ENCODE measurements around the gene CAPZA2. TPM values are rescaled to one million over a fixed set of nuclear protein-coding genes. Genes with fewer than 3 reads are reported as not detected.
"Not testable (repeated sequence)": the region's sequence is repeated elsewhere in the genome, so short reads cannot be mapped to it uniquely, and the experiment has no call there.

The CAPZA2 gene
- total RNA-seq, 6 experiments from 2014 or later, result 216 to 311 (median 275) TPM

DNA sequence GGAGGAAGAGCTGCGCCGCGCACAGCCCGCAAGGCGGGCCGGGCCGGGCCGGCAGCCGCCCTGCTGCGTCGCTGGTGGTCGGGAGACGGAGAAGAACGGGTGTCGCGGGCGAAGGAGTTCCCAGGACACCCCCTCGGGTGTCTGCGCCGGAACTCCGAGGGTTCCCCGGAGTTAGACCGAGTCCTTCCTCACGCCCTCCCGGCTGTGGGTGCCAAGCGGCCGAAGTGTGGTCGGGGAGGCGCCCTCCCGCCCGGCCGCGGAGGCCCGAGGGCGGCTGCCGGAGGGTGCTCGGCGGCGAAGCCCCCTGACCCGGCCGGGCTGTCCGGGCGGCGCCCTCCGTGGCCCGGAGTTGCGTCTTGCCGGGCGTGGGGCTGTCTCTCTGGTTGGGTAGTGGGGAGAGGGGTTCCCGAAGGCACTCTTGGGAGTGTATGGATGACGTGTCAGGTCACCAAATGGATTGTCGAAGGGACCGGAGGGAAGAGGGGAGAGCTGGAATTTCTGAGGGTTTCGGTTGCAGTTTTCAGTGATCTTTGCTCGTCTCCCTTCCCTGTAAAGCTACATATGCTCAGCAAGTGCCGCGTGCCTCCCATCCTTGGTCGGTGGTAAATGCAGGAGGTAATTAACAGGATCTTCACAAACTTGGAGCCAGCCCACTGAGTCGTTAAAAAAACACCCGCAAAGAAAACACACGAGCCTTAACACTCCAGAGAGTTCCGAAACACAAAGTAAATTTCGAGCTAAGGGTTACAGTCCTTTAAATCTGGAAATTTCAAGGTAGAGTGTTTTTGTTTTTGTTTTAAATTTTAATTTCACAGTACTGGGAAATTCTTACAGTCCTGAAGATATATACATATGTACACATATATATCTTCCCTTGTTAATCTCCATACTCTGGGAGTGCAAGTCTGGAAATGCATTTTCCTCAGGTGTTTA, 91.8 kb downstream of the CAPZA2 start:
- no peak for TF ChIP-seq CTCF (IDR thresholded peaks at IDR 0.05)

DNA sequence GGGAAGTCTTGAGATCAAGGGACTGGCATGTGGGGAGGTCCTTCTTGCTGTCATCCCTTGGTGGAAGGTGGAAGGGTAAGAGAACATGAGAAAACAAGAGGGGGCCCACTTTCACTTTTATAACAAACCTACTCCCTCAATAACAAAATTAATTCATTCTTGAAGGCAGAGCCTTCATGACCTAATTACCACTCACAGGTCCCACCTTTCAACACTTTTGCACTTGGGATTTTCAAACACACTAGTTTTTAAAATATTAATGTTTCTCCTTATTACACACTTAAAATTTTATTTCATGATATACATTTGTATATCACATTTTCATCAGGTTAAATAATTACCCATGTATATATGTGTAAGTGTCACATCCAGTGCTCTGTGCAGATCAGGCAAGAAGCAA, 93.0 kb downstream of the CAPZA2 start:
- peak overlapping the region; percentile 99 for H3K4me3 Mint-ChIP-seq
- TF ChIP-seq CTCF (IDR thresholded peaks at IDR 0.05), result no peak
- no peak for DNase-seq
- no peaks in the 10 kb centered on the region for H3K9me3 Mint-ChIP-seq
- H3K4me1 Mint-ChIP-seq (ENCODE audit: low read depth), result peaks cover 52% of the 10 kb centered on the region
- no peaks in the 10 kb centered on the region for H3K27me3 Mint-ChIP-seq (ENCODE audit: insufficient read depth)
- peak overlapping the region; percentile 99 for H3K27ac Mint-ChIP-seq
- H3K36me3 Mint-ChIP-seq (ENCODE audit: low read depth), result peaks cover 17% of the 10 kb centered on the region

More for the DNA sequence above, 91.8 kb downstream of the CAPZA2 start:
- peak; percentile 83 for DNase-seq
- Mint-ChIP-seq H3K27ac (peak overlapping the region; percentile 99), H3K4me1 (ENCODE audit: low read depth) (peaks cover 52% of the 10 kb centered on the region), H3K9me3 (no peaks in the 10 kb centered on the region), H3K36me3 (ENCODE audit: low read depth) (peaks cover 17% of the 10 kb centered on the region), H3K27me3 (ENCODE audit: insufficient read depth) (no peaks in the 10 kb centered on the region), H3K4me3 (peak overlapping the region; percentile 99)

DNA sequence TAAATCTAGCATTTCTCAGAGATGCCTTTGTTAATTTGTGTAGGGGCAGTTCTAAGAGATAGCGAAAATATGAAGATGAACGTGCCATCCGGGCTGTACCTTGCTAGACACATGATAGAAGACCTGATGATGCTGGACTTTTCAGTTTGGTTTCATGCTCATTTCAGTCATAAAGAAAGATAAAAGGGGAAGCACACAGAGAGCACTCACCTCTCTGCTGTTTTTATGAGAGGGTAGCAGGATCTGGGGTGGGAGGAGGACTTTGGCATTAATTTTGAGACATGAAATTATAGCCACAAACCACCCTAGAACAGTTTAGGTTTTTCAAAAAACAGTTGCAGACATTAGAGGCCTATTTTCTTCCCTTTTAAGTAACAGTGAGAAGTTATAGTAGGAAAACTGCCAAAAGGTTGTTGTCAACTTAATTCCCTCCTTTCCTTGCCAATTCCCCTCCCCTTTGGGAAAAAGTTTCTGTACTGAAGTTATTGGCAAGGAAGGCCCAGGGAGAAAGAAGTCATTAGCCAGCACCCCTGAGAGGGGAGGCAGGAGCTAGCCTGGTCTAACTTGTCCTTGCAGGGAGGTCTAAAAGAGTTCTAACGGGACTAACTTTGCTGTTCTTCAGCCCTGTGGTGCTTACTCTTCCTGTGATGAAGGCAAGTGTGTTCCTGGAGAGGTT, 93.6 kb downstream of the CAPZA2 start:
- Mint-ChIP-seq H3K36me3 (ENCODE audit: low read depth) (peaks cover 17% of the 10 kb centered on the region), H3K4me3 (peak overlapping the region; percentile 36; the same call in 1 of the 2 replicates), H3K9me3 (no peaks in the 10 kb centered on the region), H3K27ac (peak overlapping the region; percentile 33), H3K4me1 (ENCODE audit: low read depth) (peaks cover 48% of the 10 kb centered on the region), H3K27me3 (ENCODE audit: insufficient read depth) (no peaks in the 10 kb centered on the region)
- no peak for TF ChIP-seq CTCF (IDR thresholded peaks at IDR 0.05)
- DNase-seq, result no peak

- Mint-ChIP-seq H3K27ac (peak overlapping the region; percentile 33; the same call in 1 of the 2 replicates), H3K9me3 (no peaks in the 10 kb centered on the region), H3K4me3 (no peak overlapping the region), H3K36me3 (ENCODE audit: low read depth) (peaks cover 17% of the 10 kb centered on the region), H3K4me1 (ENCODE audit: low read depth) (peaks cover 45% of the 10 kb centered on the region), H3K27me3 (ENCODE audit: insufficient read depth) (no peaks in the 10 kb centered on the region)
- no peak for DNase-seq
- TF ChIP-seq CTCF (IDR thresholded peaks at IDR 0.05), result no peak
Observed at GRCh38 chr7:116956477-116956804, 94.1 kb downstream of the CAPZA2 start.

DNA sequence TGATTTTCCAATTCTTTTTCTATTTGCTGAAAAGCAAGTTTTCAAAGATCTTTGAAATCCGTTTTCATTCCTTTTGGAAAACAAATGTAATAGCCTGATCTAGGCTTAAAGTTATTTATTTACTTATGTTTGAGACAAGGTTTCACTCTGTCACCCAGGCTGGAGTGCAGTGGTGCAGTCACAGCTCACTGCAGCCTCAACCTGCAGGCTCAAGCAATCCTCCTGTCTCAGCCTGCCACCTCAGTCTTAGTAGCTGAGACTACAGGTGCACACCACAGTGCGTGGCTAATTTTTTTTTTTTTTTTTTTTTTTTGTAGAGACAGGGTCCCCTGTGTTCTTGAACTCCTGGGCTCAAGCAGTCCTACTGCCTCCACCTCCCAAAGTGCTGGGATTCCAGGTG, 95.5 kb downstream of the CAPZA2 start:
- H3K4me1 Mint-ChIP-seq (ENCODE audit: low read depth), result peaks cover 39% of the 10 kb centered on the region
- no peak overlapping the region for H3K4me3 Mint-ChIP-seq
- no peaks in the 10 kb centered on the region for H3K9me3 Mint-ChIP-seq
- H3K36me3 Mint-ChIP-seq (ENCODE audit: low read depth), result peaks cover 24% of the 10 kb centered on the region
- no peak for TF ChIP-seq CTCF (IDR thresholded peaks at IDR 0.05)
- no peak for DNase-seq
- no peak overlapping the region for H3K27ac Mint-ChIP-seq
- no peaks in the 10 kb centered on the region for H3K27me3 Mint-ChIP-seq (ENCODE audit: insufficient read depth)

DNA sequence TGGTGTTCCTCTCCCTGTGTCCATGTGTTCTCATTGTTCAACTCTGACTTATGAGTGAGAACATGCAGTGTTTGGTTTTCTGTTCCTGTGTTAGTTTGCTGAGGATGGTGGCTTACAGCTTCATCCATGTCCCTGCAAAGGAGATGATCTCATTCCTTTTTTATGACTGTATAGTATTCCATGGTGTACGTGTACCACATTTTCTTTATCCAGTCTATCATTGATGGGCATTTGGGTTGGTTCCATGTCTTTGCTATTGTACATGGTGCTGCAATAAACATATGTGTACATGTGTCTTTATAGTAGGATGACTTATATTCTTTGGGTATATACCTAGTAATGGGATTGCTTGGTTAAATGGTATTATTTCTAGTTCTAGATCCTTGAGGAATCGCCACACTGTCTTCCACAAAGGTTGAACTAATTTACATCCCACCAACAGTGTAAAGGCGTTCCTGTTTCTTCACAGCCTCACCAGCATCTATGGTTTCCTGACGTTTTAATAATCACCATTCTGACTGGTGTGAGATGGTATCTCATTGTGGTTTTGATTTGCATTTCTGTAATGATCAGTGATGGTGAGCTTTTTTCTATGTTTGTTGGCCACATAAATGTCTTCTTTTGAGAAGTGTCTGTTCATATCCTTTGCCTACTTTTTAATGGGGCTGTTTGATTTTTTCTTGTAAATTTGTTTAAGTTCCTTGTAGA, 99.7 kb downstream of the CAPZA2 start:
- not testable (repeated sequence) for H3K4me3 Mint-ChIP-seq; H3K27me3 Mint-ChIP-seq (ENCODE audit: insufficient read depth); H3K36me3 Mint-ChIP-seq (ENCODE audit: low read depth); DNase-seq; H3K27ac Mint-ChIP-seq; H3K4me1 Mint-ChIP-seq (ENCODE audit: low read depth); H3K9me3 Mint-ChIP-seq

Measured in HFFc6 (cell line).